Fibroblast of pulmonary artery (primary cell): ENCODE data around the gene SCAMP4.
A peak's percentile ranks its signal among the peaks of the same experiment; 100 is the strongest.

Experiments used
- DNase-seq: peaks from one replicate; pipeline ENCODE4 v3.0.0-alpha.2; 2010; ENCODE audit warnings: low read depth
- H3K4me3 ChIP-seq: replicated peaks from 2 replicates; pipeline ENCODE4 v1.5.1; 2011; ENCODE audit warnings: low read depth, mild to moderate bottlenecking, control low read depth, low read length, moderate library complexity
- CTCF ChIP-seq: IDR thresholded peaks from 2 replicates; pipeline ENCODE4 v1.5.1; 2011; ENCODE audit warnings: mild to moderate bottlenecking, control low read depth, low read length, inconsistent platforms; ENCODE audit errors: missing control alignments

The SCAMP4 gene

DNA sequence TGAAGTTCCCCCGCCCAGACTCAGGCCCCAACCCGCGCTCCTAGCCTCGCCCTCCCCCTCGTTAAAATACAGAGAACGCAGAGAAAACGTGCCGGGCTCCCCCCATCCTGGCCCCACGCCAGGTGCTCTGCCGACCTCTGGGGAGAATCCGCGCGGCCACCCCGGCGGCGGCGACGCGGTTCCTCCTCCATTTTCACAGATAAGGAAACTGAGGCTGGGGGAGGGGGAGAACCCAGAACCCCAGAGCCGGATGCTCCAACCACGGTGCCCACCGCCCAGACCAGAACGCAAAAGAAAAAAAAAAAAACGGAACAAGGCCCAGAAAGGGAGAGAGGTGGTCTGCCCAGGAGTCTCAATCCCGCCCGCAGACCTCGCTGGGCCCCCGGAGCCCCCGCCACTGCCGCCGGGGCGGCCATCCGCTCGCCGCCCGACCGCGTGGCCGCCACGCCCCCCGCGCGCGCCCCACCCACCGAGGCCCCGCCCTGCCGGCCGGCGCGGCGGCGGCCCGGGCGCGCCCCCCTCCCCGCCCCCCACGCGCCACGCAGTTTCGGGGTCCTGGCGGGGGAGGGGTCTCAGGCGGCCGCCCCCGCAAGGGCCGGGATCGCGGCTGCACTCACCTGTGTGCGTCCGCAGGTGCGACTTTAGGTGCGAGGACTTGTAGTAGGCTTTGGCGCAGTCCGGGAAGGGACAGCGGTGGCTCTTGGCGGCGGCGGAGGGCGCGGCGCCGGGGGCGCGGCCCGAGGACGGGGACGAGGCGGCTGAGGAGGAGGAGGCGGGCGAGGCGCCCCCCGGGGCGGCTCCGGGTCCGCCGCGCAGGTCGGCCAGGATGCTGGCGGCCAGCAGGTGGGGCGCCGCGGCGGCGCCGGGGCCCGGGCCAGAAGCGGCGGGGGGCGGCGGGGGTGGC is 42.5 kb upstream of the SCAMP4 start:
- H3K4me3 ChIP-seq = peak overlapping the region; percentile 69
- DNase-seq = no peak
- no peak for TF ChIP-seq CTCF

GRCh38 chr19:1863328-1863637 is 41.9 kb upstream of the SCAMP4 start, which contains the start of gene KLF16:
KLF16 (minus strand) TSS chr19:1863579; CDS start chr19:1863497, 82 bp downstream.
- no peak for DNase-seq
- no peak for TF ChIP-seq CTCF
- H3K4me3 ChIP-seq = peak within 1 kb of the TSS; percentile 75

GRCh38 chr19:1863638-1864479 is 41.3 kb upstream of the SCAMP4 start:
- TF ChIP-seq CTCF = no peak
- DNase-seq = peak; percentile 94
- peak overlapping the region; percentile 75 for H3K4me3 ChIP-seq

- peak; percentile 47 for TF ChIP-seq CTCF
- peak overlapping the region; percentile 75 for H3K4me3 ChIP-seq
- peak; percentile 54 for DNase-seq
These were observed 40.6 kb upstream of the SCAMP4 start for GRCh38 chr19:1864480-1865171.

DNA sequence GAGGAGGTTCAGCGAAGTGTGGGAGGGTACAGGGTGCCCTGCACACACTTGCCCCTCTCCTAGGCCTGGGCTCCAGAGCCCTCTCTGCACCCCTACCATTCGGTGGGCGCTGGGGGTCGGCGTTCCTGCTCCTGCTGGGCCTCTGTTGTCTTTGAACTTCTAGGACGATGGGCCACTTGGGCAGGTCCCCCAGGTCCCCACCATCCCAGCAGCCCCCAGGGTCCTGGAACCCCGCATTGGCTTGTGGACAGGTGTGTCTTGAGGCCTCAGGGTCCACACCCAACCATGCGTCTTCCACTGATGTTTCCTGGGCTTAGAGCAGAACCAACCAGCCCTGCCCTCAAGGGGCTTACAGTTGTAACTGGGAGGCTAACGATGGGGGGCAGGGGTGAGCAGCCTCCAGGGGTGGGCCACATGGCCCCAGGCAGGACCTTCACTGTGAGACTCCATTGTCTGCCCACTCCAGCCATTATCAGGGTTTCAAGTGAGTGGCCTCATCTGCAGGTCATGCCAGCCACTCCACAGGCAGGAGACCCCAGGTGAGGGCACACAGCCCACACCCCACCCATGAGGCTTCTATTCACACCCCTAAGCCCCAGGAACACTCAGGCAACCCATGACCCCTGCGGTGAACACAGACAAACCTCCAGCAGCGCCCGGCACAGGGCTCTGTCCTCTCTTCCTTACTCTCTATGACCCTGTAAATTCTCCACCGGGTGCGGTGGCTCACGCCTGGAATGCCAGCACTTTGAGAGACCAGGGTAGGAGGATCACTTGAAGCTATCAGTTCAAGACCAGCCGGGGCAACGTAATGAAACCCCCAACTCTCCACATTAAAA is 39.8 kb upstream of the SCAMP4 start:
- H3K4me3 ChIP-seq = peak overlapping the region; percentile 75
- no peak for DNase-seq
- TF ChIP-seq CTCF = no peak
